ENCODE results near the gene NHS.
"Not testable (repeated sequence)": the region's sequence is repeated elsewhere in the genome, so short reads cannot be mapped to it uniquely, and the experiment has no call there.

The NHS gene

GRCh38 chrX:17405225-17405969 is 30.4 kb downstream of the NHS start:
- no peak for DNase-seq (ENCODE audit: low read depth)

GRCh38 chrX:17409566-17410290 is 34.7 kb downstream of the NHS start:
- no peak for DNase-seq (ENCODE audit: low read depth)

- DNase-seq (ENCODE audit: low read depth) = no peak
These were observed 35.7 kb downstream of the NHS start for GRCh38 chrX:17410651-17411050.

GRCh38 chrX:17411205-17411604 is 36.2 kb downstream of the NHS start:
- DNase-seq (ENCODE audit: low read depth) = no peak

- no peak for DNase-seq (ENCODE audit: low read depth)
These were observed 37.7 kb downstream of the NHS start for GRCh38 chrX:17412692-17413091.

GRCh38 chrX:17413228-17413627 is 38.2 kb downstream of the NHS start:
- no peak for DNase-seq (ENCODE audit: low read depth)

GRCh38 chrX:17414027-17414658 is 39.1 kb downstream of the NHS start:
- DNase-seq (ENCODE audit: low read depth) = no peak

- DNase-seq (ENCODE audit: low read depth) = no peak
These were observed 39.8 kb downstream of the NHS start for GRCh38 chrX:17414839-17415238.

GRCh38 chrX:17415242-17415810 is 40.3 kb downstream of the NHS start:
- no peak for DNase-seq (ENCODE audit: low read depth)

GRCh38 chrX:17417372-17417771 is 42.4 kb downstream of the NHS start:
- no peak for DNase-seq (ENCODE audit: low read depth)

- no peak for DNase-seq (ENCODE audit: low read depth)
These were observed 50.1 kb downstream of the NHS start for GRCh38 chrX:17425136-17425535.

GRCh38 chrX:17425551-17425950 is 50.6 kb downstream of the NHS start:
- DNase-seq (ENCODE audit: low read depth) = no peak

GRCh38 chrX:17431171-17431570 is 56.2 kb downstream of the NHS start:
- DNase-seq (ENCODE audit: low read depth) = no peak

- no peak for DNase-seq (ENCODE audit: low read depth)
These were observed 57.2 kb downstream of the NHS start for GRCh38 chrX:17432158-17432557.

GRCh38 chrX:17433965-17434364 is 59.0 kb downstream of the NHS start:
- DNase-seq (ENCODE audit: low read depth) = no peak

- DNase-seq (ENCODE audit: low read depth) = no peak
These were observed 60.5 kb downstream of the NHS start for GRCh38 chrX:17435476-17435875.

- DNase-seq (ENCODE audit: low read depth) = no peak
These were observed 63.2 kb downstream of the NHS start for GRCh38 chrX:17438221-17438620.

- DNase-seq (ENCODE audit: low read depth) = no peak
These were observed 65.3 kb downstream of the NHS start for GRCh38 chrX:17440258-17440657.

GRCh38 chrX:17440836-17441235 is 65.8 kb downstream of the NHS start:
- no peak for DNase-seq (ENCODE audit: low read depth)

GRCh38 chrX:17441965-17442364 is 67.0 kb downstream of the NHS start:
- peak; percentile 37 for DNase-seq (ENCODE audit: low read depth)

- no peak for DNase-seq (ENCODE audit: low read depth)
These were observed 67.9 kb downstream of the NHS start for GRCh38 chrX:17442898-17443297.

GRCh38 chrX:17443556-17443955 is 68.6 kb downstream of the NHS start:
- no peak for DNase-seq (ENCODE audit: low read depth)

GRCh38 chrX:17446269-17446668 is 71.3 kb downstream of the NHS start:
- not testable (repeated sequence) for DNase-seq (ENCODE audit: low read depth)
